Activated gamma-delta T cell (primary cell): ENCODE data around the gene AFAP1.

Experiments used
- DNase-seq: peaks from one replicate; lab custom pipeline; 2025; lab: John Stamatoyannopoulos, UW

AFAP1 gene

GRCh38 chr4:7716010-7716721 is 223.5 kb downstream of the AFAP1 start:
- no peak for DNase-seq

GRCh38 chr4:7715271-7716009 is 224.2 kb downstream of the AFAP1 start:
- no peak for DNase-seq

GRCh38 chr4:7714738-7715137 is 224.9 kb downstream of the AFAP1 start:
- DNase-seq, result no peak

GRCh38 chr4:7714176-7714575 is 225.5 kb downstream of the AFAP1 start:
- DNase-seq, result no peak

GRCh38 chr4:7713757-7714156 is 225.9 kb downstream of the AFAP1 start:
- DNase-seq, result no peak

- no peak for DNase-seq
Measured at GRCh38 chr4:7712021-7712671, 227.5 kb downstream of the AFAP1 start.

GRCh38 chr4:7711307-7711963 is 228.2 kb downstream of the AFAP1 start:
- no peak for DNase-seq

GRCh38 chr4:7710576-7711306 is 228.9 kb downstream of the AFAP1 start:
- no peak for DNase-seq

GRCh38 chr4:7710126-7710525 is 229.5 kb downstream of the AFAP1 start:
- DNase-seq, result no peak

GRCh38 chr4:7709431-7709830 is 230.2 kb downstream of the AFAP1 start:
- no peak for DNase-seq

- no peak for DNase-seq
Measured at GRCh38 chr4:7708981-7709380, 230.7 kb downstream of the AFAP1 start.
